ENCODE results near the gene MRFAP1. TPM values are rescaled to one million over a fixed set of nuclear protein-coding genes. Genes with fewer than 3 reads are reported as not detected.

The MRFAP1 gene
- 100 to 1,000 TPM; 102 to 123 TPM for total RNA-seq

- Mint-ChIP-seq H3K27me3 (no peaks in the 10 kb centered on the region), H3K4me3 (peak within 1 kb of the TSS; percentile 92), H3K9me3 (no peaks in the 10 kb centered on the region), H3K36me3 (peaks cover 23% of the 10 kb centered on the region), H3K27ac (peak within 1 kb of the TSS; percentile 94 to 99), H3K4me1 (ENCODE audit: low read depth in 2 of 2) (peaks cover 17 to 35% of the 10 kb centered on the region in 2 donors)
- DNase-seq (ENCODE audit: low spot score) (peak; percentile 96), ATAC-seq (peak; percentile 92 to 94)
Observed at GRCh38 chr4:6640292-6641163, at the start of gene MRFAP1. MRFAP1 (plus strand) TSS chr4:6640685; CDS start chr4:6640863, 178 bp downstream.

GRCh38 chr4:6591313-6591712 lies 49.2 kb upstream of the MRFAP1 start:
- no peak for ATAC-seq
- no peak overlapping the region for H3K27ac Mint-ChIP-seq

GRCh38 chr4:6591781-6592180 lies 48.7 kb upstream of the MRFAP1 start:
- no peaks in the 10 kb centered on the region for H3K9me3 Mint-ChIP-seq
- DNase-seq (ENCODE audit: low spot score) (no peak), ATAC-seq (no peak)
- no peaks in the 10 kb centered on the region for H3K4me1 Mint-ChIP-seq (ENCODE audit: low read depth in 2 of 2)
- H3K4me3 Mint-ChIP-seq = no peak overlapping the region
- H3K27ac Mint-ChIP-seq = no peak overlapping the region
- no peaks in the 10 kb centered on the region for H3K27me3 Mint-ChIP-seq
- peaks cover 5% of the 10 kb centered on the region for H3K36me3 Mint-ChIP-seq

More at GRCh38 chr4:6591313-6591712, 49.2 kb upstream of the MRFAP1 start:
- no peaks in the 10 kb centered on the region for H3K4me1 Mint-ChIP-seq (ENCODE audit: low read depth in 2 of 2)
- peaks cover 5% of the 10 kb centered on the region for H3K36me3 Mint-ChIP-seq
- DNase-seq (ENCODE audit: low spot score) = no peak
- no peaks in the 10 kb centered on the region for H3K27me3 Mint-ChIP-seq
- no peaks in the 10 kb centered on the region for H3K9me3 Mint-ChIP-seq
- no peak overlapping the region for H3K4me3 Mint-ChIP-seq

- DNase-seq (ENCODE audit: low spot score) (no peak), ATAC-seq (no peak)
- H3K9me3 Mint-ChIP-seq = no peaks in the 10 kb centered on the region
- no peak overlapping the region for H3K27ac Mint-ChIP-seq
- peaks cover 5% of the 10 kb centered on the region for H3K36me3 Mint-ChIP-seq
- no peaks in the 10 kb centered on the region for H3K27me3 Mint-ChIP-seq
- no peaks in the 10 kb centered on the region for H3K4me1 Mint-ChIP-seq (ENCODE audit: low read depth in 2 of 2)
- H3K4me3 Mint-ChIP-seq = no peak overlapping the region
Observed at GRCh38 chr4:6592804-6593563, 47.5 kb upstream of the MRFAP1 start.

GRCh38 chr4:6594341-6594740 lies 46.1 kb upstream of the MRFAP1 start:
- peaks cover 5% of the 10 kb centered on the region for H3K36me3 Mint-ChIP-seq
- no peaks in the 10 kb centered on the region for H3K9me3 Mint-ChIP-seq
- H3K27ac Mint-ChIP-seq = no peak overlapping the region
- no peak for DNase-seq (ENCODE audit: low spot score)
- ATAC-seq = no peak
- no peaks in the 10 kb centered on the region for H3K4me1 Mint-ChIP-seq (ENCODE audit: low read depth in 2 of 2)
- H3K27me3 Mint-ChIP-seq = no peaks in the 10 kb centered on the region
- H3K4me3 Mint-ChIP-seq = no peak overlapping the region

- no peak for ATAC-seq
- Mint-ChIP-seq H3K27ac (no peak overlapping the region), H3K9me3 (no peaks in the 10 kb centered on the region), H3K4me1 (ENCODE audit: low read depth in 2 of 2) (no peaks in the 10 kb centered on the region), H3K4me3 (no peak overlapping the region), H3K27me3 (no peaks in the 10 kb centered on the region), H3K36me3 (peaks cover 5% of the 10 kb centered on the region)
- DNase-seq (ENCODE audit: low spot score) = no peak
Observed at GRCh38 chr4:6594826-6595355, 45.6 kb upstream of the MRFAP1 start.

- Mint-ChIP-seq H3K36me3 (peaks cover 5% of the 10 kb centered on the region), H3K4me1 (ENCODE audit: low read depth in 2 of 2) (no peaks in the 10 kb centered on the region), H3K9me3 (no peaks in the 10 kb centered on the region), H3K27ac (no peak overlapping the region), H3K27me3 (no peaks in the 10 kb centered on the region), H3K4me3 (no peak overlapping the region)
- DNase-seq (ENCODE audit: low spot score) = no peak
- ATAC-seq = peak in 1 of 2 donors; percentile 33
Observed at GRCh38 chr4:6595897-6596537, 44.5 kb upstream of the MRFAP1 start.

GRCh38 chr4:6596948-6597347 lies 43.5 kb upstream of the MRFAP1 start:
- Mint-ChIP-seq H3K27ac (no peak overlapping the region), H3K9me3 (no peaks in the 10 kb centered on the region), H3K4me1 (ENCODE audit: low read depth in 2 of 2) (no peaks in the 10 kb centered on the region), H3K36me3 (peaks cover 5% of the 10 kb centered on the region), H3K4me3 (no peak overlapping the region), H3K27me3 (no peaks in the 10 kb centered on the region)
- DNase-seq (ENCODE audit: low spot score) (no peak), ATAC-seq (no peak)

GRCh38 chr4:6598127-6598526 lies 42.4 kb upstream of the MRFAP1 start:
- no peaks in the 10 kb centered on the region for H3K4me1 Mint-ChIP-seq (ENCODE audit: low read depth in 2 of 2)
- H3K4me3 Mint-ChIP-seq = no peak overlapping the region
- H3K9me3 Mint-ChIP-seq = no peaks in the 10 kb centered on the region
- DNase-seq (ENCODE audit: low spot score) (no peak), ATAC-seq (no peak)
- H3K27me3 Mint-ChIP-seq = no peaks in the 10 kb centered on the region
- H3K36me3 Mint-ChIP-seq = peaks cover 5% of the 10 kb centered on the region
- H3K27ac Mint-ChIP-seq = no peak overlapping the region

- no peaks in the 10 kb centered on the region for H3K9me3 Mint-ChIP-seq
- H3K4me1 Mint-ChIP-seq (ENCODE audit: low read depth in 2 of 2) = no peaks in the 10 kb centered on the region
- H3K4me3 Mint-ChIP-seq = no peak overlapping the region
- ATAC-seq = no peak
- no peak overlapping the region for H3K27ac Mint-ChIP-seq
- DNase-seq (ENCODE audit: low spot score) = no peak
- peaks cover 7% of the 10 kb centered on the region for H3K36me3 Mint-ChIP-seq
- H3K27me3 Mint-ChIP-seq = no peaks in the 10 kb centered on the region
Observed at GRCh38 chr4:6598641-6599040, 41.8 kb upstream of the MRFAP1 start.

- H3K4me1 Mint-ChIP-seq (ENCODE audit: low read depth in 2 of 2) = peaks cover 0 to 2% of the 10 kb centered on the region in 2 donors
- H3K4me3 Mint-ChIP-seq = no peak overlapping the region
- peaks cover 23% of the 10 kb centered on the region for H3K36me3 Mint-ChIP-seq
- ATAC-seq (no peak), DNase-seq (ENCODE audit: low spot score) (no peak)
- peaks cover 4% of the 10 kb centered on the region for H3K9me3 Mint-ChIP-seq
- no peaks in the 10 kb centered on the region for H3K27me3 Mint-ChIP-seq
- H3K27ac Mint-ChIP-seq = no peak overlapping the region
Observed at GRCh38 chr4:6601661-6602250, 38.7 kb upstream of the MRFAP1 start.

GRCh38 chr4:6602289-6602688 lies 38.2 kb upstream of the MRFAP1 start:
- no peak for ATAC-seq
- DNase-seq (ENCODE audit: low spot score) = no peak
- H3K27ac Mint-ChIP-seq = no peak overlapping the region
- H3K4me3 Mint-ChIP-seq = no peak overlapping the region
- peaks cover 27% of the 10 kb centered on the region for H3K36me3 Mint-ChIP-seq
- H3K27me3 Mint-ChIP-seq = no peaks in the 10 kb centered on the region
- peaks cover 4% of the 10 kb centered on the region for H3K9me3 Mint-ChIP-seq
- H3K4me1 Mint-ChIP-seq (ENCODE audit: low read depth in 2 of 2) = peaks cover 0 to 2% of the 10 kb centered on the region in 2 donors

GRCh38 chr4:6603128-6603527 lies 37.4 kb upstream of the MRFAP1 start:
- Mint-ChIP-seq H3K4me1 (ENCODE audit: low read depth in 2 of 2) (peaks cover 7 to 9% of the 10 kb centered on the region in 2 donors), H3K27me3 (no peaks in the 10 kb centered on the region), H3K9me3 (peaks cover 4% of the 10 kb centered on the region), H3K36me3 (peaks cover 28% of the 10 kb centered on the region), H3K27ac (no peak overlapping the region), H3K4me3 (no peak overlapping the region)
- ATAC-seq (no peak), DNase-seq (ENCODE audit: low spot score) (no peak)
